Measurements from ENCODE around the gene CITED4. TPM values are rescaled to one million over a fixed set of nuclear protein-coding genes. Genes with fewer than 3 reads are reported as not detected.

CITED4 gene
- total and polyA plus RNA-seq, 2 donors (not counting 1 experiment from before 2014, with no cell fraction given), result 0.20 to 1.7 TPM

DNA sequence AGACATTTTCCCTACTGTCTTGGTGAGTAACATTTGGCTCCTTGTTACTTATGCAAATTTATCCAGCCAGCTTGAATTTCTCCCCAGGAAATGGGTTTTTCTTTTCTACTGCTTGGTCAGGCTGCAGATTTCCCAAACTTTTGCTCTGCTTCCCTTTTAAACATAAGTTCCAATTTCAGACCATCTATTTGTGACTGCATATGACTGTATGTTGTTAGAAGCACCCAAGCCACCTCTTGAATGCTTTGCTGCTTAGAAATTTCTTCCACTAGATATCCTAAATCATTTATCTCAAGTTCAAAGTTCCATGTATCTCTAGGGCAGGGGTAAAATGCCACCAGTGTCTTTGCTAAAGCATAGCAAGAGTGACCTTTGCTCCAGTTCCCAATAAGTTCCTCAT lies 32.3 kb upstream of the CITED4 start:
- Histone ChIP-seq H3K4me2 (ENCODE audit: extremely low read depth, insufficient read depth, low read length) (no peak overlapping the region), H3K4me1 (ENCODE audit: control insufficient read depth, extremely low read depth, insufficient read depth, low read length) (no peaks in the 10 kb centered on the region), H3K9me3 (ENCODE audit: control insufficient read depth, insufficient read depth, low read depth, low read length) (no peaks in the 10 kb centered on the region), H3K79me2 (ENCODE audit: control insufficient read depth, insufficient read depth, low read length) (no peaks in the 10 kb centered on the region), H3K9ac (ENCODE audit: insufficient read depth, low read length) (no peak overlapping the region), H3K27me3 (ENCODE audit: control insufficient read depth, insufficient read depth, low read length) (no peaks in the 10 kb centered on the region), H3K4me3 (replicated peaks in 1 of 4; ENCODE audit: control extremely low read depth in 1 of 4, insufficient read depth in 1 of 4, low read depth in 3 of 4, low read length in 4 of 4) (no peak overlapping the region), H2AFZ (ENCODE audit: low read length) (no peak overlapping the region), H3K27ac (ENCODE audit: insufficient read depth, low read length) (no peak overlapping the region), H4K20me1 (ENCODE audit: control insufficient read depth, extremely low read depth, insufficient read depth, low read length) (no peaks in the 10 kb centered on the region), H3K36me3 (ENCODE audit: control insufficient read depth, insufficient read depth, low read length) (no peaks in the 10 kb centered on the region)
- DNase-seq (ENCODE audit: low read depth in 2 of 2), result no peak
- TF ChIP-seq EZH2 (IDR thresholded peaks at IDR 0.05; ENCODE audit: low read length, missing control alignments), result no peak
- TF ChIP-seq, protein P1, sequence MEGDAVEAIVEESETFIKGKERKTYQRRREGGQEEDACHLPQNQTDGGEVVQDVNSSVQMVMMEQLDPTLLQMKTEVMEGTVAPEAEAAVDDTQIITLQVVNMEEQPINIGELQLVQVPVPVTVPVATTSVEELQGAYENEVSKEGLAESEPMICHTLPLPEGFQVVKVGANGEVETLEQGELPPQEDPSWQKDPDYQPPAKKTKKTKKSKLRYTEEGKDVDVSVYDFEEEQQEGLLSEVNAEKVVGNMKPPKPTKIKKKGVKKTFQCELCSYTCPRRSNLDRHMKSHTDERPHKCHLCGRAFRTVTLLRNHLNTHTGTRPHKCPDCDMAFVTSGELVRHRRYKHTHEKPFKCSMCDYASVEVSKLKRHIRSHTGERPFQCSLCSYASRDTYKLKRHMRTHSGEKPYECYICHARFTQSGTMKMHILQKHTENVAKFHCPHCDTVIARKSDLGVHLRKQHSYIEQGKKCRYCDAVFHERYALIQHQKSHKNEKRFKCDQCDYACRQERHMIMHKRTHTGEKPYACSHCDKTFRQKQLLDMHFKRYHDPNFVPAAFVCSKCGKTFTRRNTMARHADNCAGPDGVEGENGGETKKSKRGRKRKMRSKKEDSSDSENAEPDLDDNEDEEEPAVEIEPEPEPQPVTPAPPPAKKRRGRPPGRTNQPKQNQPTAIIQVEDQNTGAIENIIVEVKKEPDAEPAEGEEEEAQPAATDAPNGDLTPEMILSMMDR (conservative IDR thresholded peaks at IDR 0.05 in 1 of 2, IDR thresholded peaks at IDR 0.05 in 1 of 2; ENCODE audit: low read depth in 1 of 2, low read length in 2 of 2), result no peak

DNA sequence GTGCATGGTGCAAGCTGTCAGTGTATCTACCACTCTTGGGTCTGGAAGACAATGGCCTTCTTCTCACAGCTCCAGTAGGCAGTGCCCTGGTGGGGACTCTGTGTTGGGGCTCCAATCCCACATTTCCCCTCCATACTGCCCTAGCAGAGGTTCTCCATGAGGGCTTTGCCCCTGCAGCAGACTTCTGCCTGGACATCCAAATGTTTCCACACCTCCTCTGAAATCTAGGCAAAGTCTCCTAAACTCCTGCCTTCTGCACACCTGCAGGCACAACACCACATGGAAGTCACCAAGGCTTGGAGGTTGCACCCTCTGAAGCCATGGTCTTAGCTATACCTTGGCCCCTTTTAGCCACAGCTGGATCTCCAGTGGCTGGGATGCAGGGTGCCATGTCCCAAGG lies 31.8 kb upstream of the CITED4 start:
- H3K9me3 ChIP-seq (ENCODE audit: control insufficient read depth, insufficient read depth, low read depth, low read length), result no peaks in the 10 kb centered on the region
- H3K9ac ChIP-seq (ENCODE audit: insufficient read depth, low read length), result no peak overlapping the region
- H2AFZ ChIP-seq (ENCODE audit: low read length), result no peak overlapping the region
- TF ChIP-seq EZH2 (IDR thresholded peaks at IDR 0.05; ENCODE audit: low read length, missing control alignments), result no peak
- TF ChIP-seq, protein P1 (conservative IDR thresholded peaks at IDR 0.05 in 1 of 2, IDR thresholded peaks at IDR 0.05 in 1 of 2; ENCODE audit: low read depth in 1 of 2, low read length in 2 of 2), result no peak
- no peaks in the 10 kb centered on the region for H3K36me3 ChIP-seq (ENCODE audit: control insufficient read depth, insufficient read depth, low read length)
- H3K79me2 ChIP-seq (ENCODE audit: control insufficient read depth, insufficient read depth, low read length), result no peaks in the 10 kb centered on the region
- no peaks in the 10 kb centered on the region for H4K20me1 ChIP-seq (ENCODE audit: control insufficient read depth, extremely low read depth, insufficient read depth, low read length)
- H3K27me3 ChIP-seq (ENCODE audit: control insufficient read depth, insufficient read depth, low read length), result no peaks in the 10 kb centered on the region
- DNase-seq (ENCODE audit: low read depth in 2 of 2), result no peak
- H3K4me1 ChIP-seq (ENCODE audit: control insufficient read depth, extremely low read depth, insufficient read depth, low read length), result no peaks in the 10 kb centered on the region
- H3K4me3 ChIP-seq (replicated peaks in 1 of 4; ENCODE audit: control extremely low read depth in 1 of 4, insufficient read depth in 1 of 4, low read depth in 3 of 4, low read length in 4 of 4), result no peak overlapping the region
- H3K27ac ChIP-seq (ENCODE audit: insufficient read depth, low read length), result no peak overlapping the region
- H3K4me2 ChIP-seq (ENCODE audit: extremely low read depth, insufficient read depth, low read length), result no peak overlapping the region

DNA sequence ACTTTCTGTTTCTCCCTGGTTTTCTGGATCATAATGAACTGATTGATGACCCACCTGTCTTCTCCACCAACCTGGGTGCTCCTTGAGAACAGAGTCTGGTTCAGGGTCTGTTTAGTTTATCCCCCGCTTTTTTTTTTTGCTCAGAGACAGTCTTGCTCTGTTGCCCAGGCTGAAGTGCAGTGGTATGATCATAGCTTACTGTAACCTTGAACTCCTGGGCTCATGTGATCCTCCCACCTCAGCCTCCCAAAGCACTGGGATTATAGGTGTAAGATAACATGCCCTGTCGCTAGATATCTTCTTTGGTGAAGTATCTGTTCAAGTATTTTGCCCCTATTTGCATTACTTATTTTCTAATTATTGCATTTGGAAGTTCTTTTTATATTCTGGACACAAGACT lies 30.2 kb upstream of the CITED4 start:
- H3K79me2 ChIP-seq (ENCODE audit: control insufficient read depth, insufficient read depth, low read length), result no peaks in the 10 kb centered on the region
- peaks cover 4% of the 10 kb centered on the region for H3K27me3 ChIP-seq (ENCODE audit: control insufficient read depth, insufficient read depth, low read length)
- H2AFZ ChIP-seq (ENCODE audit: low read length), result no peak overlapping the region
- no peak overlapping the region for H3K27ac ChIP-seq (ENCODE audit: insufficient read depth, low read length)
- TF ChIP-seq, protein P1 (conservative IDR thresholded peaks at IDR 0.05 in 1 of 2, IDR thresholded peaks at IDR 0.05 in 1 of 2; ENCODE audit: low read depth in 1 of 2, low read length in 2 of 2), result no peak
- TF ChIP-seq EZH2 (IDR thresholded peaks at IDR 0.05; ENCODE audit: low read length, missing control alignments), result no peak
- H3K4me3 ChIP-seq (replicated peaks in 1 of 4; ENCODE audit: control extremely low read depth in 1 of 4, insufficient read depth in 1 of 4, low read depth in 3 of 4, low read length in 4 of 4), result no peak overlapping the region
- H3K4me2 ChIP-seq (ENCODE audit: extremely low read depth, insufficient read depth, low read length), result no peak overlapping the region
- no peaks in the 10 kb centered on the region for H4K20me1 ChIP-seq (ENCODE audit: control insufficient read depth, extremely low read depth, insufficient read depth, low read length)
- DNase-seq (ENCODE audit: low read depth in 2 of 2), result no peak
- no peaks in the 10 kb centered on the region for H3K36me3 ChIP-seq (ENCODE audit: control insufficient read depth, insufficient read depth, low read length)
- no peak overlapping the region for H3K9ac ChIP-seq (ENCODE audit: insufficient read depth, low read length)
- no peaks in the 10 kb centered on the region for H3K4me1 ChIP-seq (ENCODE audit: control insufficient read depth, extremely low read depth, insufficient read depth, low read length)
- H3K9me3 ChIP-seq (ENCODE audit: control insufficient read depth, insufficient read depth, low read depth, low read length), result no peaks in the 10 kb centered on the region

Measured in fibroblast of lung (primary cell).